ENCODE data around the gene INKA2. TPM values are rescaled to one million over a fixed set of nuclear protein-coding genes. Genes with fewer than 3 reads are reported as not detected.

Gene INKA2
- total RNA-seq, 4 donors from 2014 or later, result 4.1 to 7.3 (median 5.2) TPM

DNA sequence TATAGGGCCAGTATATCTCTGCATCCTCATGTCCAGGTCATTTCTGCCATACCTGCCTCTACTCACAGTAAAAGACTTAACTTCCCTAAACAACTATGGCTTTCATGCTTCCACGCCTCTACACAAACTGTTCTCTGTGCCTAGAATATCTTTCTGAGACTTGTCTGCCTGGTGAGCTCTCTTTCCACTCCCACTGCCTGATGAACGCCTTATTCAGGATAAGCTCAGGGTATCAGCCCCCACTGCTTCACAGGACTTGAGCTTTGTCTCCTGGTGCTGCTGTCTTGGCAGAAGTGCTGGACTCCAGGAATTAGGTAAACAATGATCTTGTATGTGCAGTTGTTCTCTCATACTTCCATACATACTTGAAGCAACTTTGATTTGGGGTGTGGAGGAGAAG is 11.7 kb upstream of the INKA2 start:
- Histone ChIP-seq H3K9me3 (no peaks in the 10 kb centered on the region), H3K27me3 (no peaks in the 10 kb centered on the region), H3K27ac (no peak overlapping the region), H3K4me1 (peaks cover 8% of the 10 kb centered on the region), H3K36me3 (no peaks in the 10 kb centered on the region), H3K4me3 (no peak overlapping the region)
- WGBS, result 86% methylated on average over 2 of the region's 2 CpGs
- DNase-seq (ENCODE audit: low spot score in 2 of 2), result no peak
- TF ChIP-seq, protein P1, sequence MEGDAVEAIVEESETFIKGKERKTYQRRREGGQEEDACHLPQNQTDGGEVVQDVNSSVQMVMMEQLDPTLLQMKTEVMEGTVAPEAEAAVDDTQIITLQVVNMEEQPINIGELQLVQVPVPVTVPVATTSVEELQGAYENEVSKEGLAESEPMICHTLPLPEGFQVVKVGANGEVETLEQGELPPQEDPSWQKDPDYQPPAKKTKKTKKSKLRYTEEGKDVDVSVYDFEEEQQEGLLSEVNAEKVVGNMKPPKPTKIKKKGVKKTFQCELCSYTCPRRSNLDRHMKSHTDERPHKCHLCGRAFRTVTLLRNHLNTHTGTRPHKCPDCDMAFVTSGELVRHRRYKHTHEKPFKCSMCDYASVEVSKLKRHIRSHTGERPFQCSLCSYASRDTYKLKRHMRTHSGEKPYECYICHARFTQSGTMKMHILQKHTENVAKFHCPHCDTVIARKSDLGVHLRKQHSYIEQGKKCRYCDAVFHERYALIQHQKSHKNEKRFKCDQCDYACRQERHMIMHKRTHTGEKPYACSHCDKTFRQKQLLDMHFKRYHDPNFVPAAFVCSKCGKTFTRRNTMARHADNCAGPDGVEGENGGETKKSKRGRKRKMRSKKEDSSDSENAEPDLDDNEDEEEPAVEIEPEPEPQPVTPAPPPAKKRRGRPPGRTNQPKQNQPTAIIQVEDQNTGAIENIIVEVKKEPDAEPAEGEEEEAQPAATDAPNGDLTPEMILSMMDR (IDR thresholded peaks at IDR 0.05), result no peak
- no peak for TF ChIP-seq POLR2AphosphoS5 (IDR thresholded peaks at IDR 0.05)
- no peak for TF ChIP-seq POLR2A (IDR thresholded peaks at IDR 0.05)
- TF ChIP-seq EP300 (IDR thresholded peaks at IDR 0.05), result no peak

DNA sequence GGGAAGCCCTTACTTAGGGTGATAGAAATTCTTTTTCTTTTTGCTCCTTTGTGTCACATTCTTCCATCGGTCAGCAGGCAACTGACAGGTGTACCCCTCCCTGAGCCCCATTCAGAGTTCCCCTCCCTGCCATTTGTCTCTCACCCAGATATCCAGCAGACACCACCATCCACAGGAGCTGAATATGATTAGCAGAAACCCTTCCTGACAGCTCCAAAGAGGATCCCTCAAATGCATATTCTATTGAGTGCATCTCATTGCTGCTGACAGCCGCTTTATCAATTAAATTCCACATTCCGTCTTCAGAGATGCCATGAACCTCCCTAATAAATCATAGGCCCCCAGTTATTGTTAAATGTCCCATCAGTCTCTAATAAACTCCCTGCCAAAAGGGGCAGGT is 10.4 kb upstream of the INKA2 start:
- no peaks in the 10 kb centered on the region for H3K27me3 ChIP-seq
- 94% methylated on average over 3 of the region's 3 CpGs for WGBS
- no peak overlapping the region for H3K27ac ChIP-seq
- peaks cover 3% of the 10 kb centered on the region for H3K4me1 ChIP-seq
- H3K4me3 ChIP-seq, result no peak overlapping the region
- TF ChIP-seq, protein P1 (IDR thresholded peaks at IDR 0.05), result no peak
- TF ChIP-seq EP300 (IDR thresholded peaks at IDR 0.05), result no peak
- no peak for TF ChIP-seq POLR2AphosphoS5 (IDR thresholded peaks at IDR 0.05)
- TF ChIP-seq POLR2A (IDR thresholded peaks at IDR 0.05), result no peak
- no peak for DNase-seq (ENCODE audit: low spot score in 2 of 2)
- H3K36me3 ChIP-seq, result no peaks in the 10 kb centered on the region
- H3K9me3 ChIP-seq, result no peaks in the 10 kb centered on the region

DNA sequence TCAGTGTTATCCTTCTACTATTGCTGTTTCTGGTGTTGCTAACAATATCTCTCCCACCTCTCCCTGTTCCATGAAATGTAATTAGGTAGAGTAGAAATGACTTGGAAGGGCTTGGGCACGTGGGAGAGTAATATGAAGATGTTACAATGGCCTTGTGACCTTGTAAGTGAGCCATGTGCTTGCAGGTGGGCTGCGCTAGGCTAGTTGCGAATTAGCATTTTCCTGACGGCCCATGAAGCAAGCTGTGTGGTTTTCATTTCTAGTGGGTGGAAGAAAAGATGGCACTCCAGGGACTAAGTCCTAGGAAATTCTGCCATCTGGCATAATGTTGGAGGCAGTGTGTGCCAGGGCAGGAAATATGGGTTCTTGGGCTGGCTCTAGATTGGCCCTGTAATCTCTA is 8.8 kb upstream of the INKA2 start:
- TF ChIP-seq EP300 (IDR thresholded peaks at IDR 0.05), result no peak
- TF ChIP-seq, protein P1 (IDR thresholded peaks at IDR 0.05), result no peak
- no peak for TF ChIP-seq POLR2AphosphoS5 (IDR thresholded peaks at IDR 0.05)
- no peak for TF ChIP-seq POLR2A (IDR thresholded peaks at IDR 0.05)
- H3K36me3 ChIP-seq, result no peaks in the 10 kb centered on the region
- 87% methylated on average over 4 of the region's 4 CpGs for WGBS
- no peak overlapping the region for H3K27ac ChIP-seq
- no peak for DNase-seq (ENCODE audit: low spot score in 2 of 2)
- H3K4me1 ChIP-seq, result no peaks in the 10 kb centered on the region
- no peaks in the 10 kb centered on the region for H3K9me3 ChIP-seq
- no peak overlapping the region for H3K4me3 ChIP-seq
- no peaks in the 10 kb centered on the region for H3K27me3 ChIP-seq

DNA sequence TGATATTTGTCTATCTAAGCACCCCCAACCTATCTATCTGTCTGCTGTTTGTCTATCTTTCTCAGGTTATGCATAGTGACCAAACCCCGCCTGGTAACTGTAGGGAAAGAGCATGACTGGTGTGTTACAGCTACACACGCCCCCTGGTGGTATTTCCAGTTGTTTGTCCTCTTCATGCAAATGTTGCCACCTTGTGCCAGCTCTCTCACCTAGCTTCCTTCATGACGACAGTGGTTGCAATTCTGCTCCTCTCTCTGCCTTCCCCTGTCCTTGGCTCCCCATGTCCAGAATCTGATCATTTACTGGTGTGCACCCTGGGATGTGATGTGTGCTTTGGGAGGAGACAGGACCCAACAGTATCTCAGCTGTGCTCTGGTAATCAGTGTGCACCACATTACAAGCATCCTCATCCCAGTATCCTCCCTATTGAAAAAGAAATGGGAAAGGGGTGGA is 8.1 kb upstream of the INKA2 start:
- Histone ChIP-seq H3K4me3 (no peak overlapping the region), H3K4me1 (no peaks in the 10 kb centered on the region), H3K27ac (no peak overlapping the region), H3K36me3 (no peaks in the 10 kb centered on the region), H3K9me3 (no peaks in the 10 kb centered on the region), H3K27me3 (no peaks in the 10 kb centered on the region)
- DNase-seq (ENCODE audit: low spot score in 2 of 2), result no peak
- TF ChIP-seq, protein P1 (IDR thresholded peaks at IDR 0.05), result peak in 1 of 2 donors; percentile 26
- TF ChIP-seq POLR2A (IDR thresholded peaks at IDR 0.05) (no peak), POLR2AphosphoS5 (IDR thresholded peaks at IDR 0.05) (no peak), EP300 (IDR thresholded peaks at IDR 0.05) (no peak)
- WGBS, result 58% methylated on average over 3 of the region's 3 CpGs

DNA sequence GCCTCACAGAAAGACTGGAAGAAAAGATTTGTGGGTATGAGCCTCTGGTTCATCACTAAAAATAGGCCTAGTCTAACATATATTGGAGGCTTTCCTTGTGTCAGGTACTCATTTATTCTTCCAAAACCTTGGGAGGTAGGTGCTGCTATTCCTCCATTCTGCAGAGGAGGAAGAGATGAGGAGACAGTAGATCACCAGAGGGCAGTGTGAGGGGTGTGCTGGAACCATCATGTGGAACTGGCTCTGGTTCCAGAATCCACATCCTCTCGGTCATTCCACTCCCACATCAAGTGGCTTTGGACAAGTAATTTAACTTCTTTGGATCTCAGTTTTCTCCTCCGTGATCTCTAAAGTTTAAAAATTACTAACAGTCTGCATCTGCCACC is 7.4 kb upstream of the INKA2 start:
- H3K27ac ChIP-seq, result no peak overlapping the region
- no peak overlapping the region for H3K4me3 ChIP-seq
- H3K27me3 ChIP-seq, result no peaks in the 10 kb centered on the region
- no peaks in the 10 kb centered on the region for H3K36me3 ChIP-seq
- TF ChIP-seq POLR2A (IDR thresholded peaks at IDR 0.05) (no peak), POLR2AphosphoS5 (IDR thresholded peaks at IDR 0.05) (no peak), EP300 (IDR thresholded peaks at IDR 0.05) (no peak)
- TF ChIP-seq, protein P1 (IDR thresholded peaks at IDR 0.05), result no peak
- DNase-seq (ENCODE audit: low spot score in 2 of 2), result no peak
- no peaks in the 10 kb centered on the region for H3K9me3 ChIP-seq
- H3K4me1 ChIP-seq, result no peaks in the 10 kb centered on the region
- 75% methylated on average over 2 of the region's 2 CpGs for WGBS
